GM21515 (cell line): Measurements from ENCODE around the gene FAM163B.
"Not testable (repeated sequence)": the region's sequence is repeated elsewhere in the genome, so short reads cannot be mapped to it uniquely, and the experiment has no call there.

Source experiments
- ATAC-seq: cut with Tn5 transposase; IDR thresholded peaks from one replicate; pipeline ENCODE4 v1.9.1; 2021; ENCODE audit not compliant: unreplicated experiment

Gene FAM163B

DNA sequence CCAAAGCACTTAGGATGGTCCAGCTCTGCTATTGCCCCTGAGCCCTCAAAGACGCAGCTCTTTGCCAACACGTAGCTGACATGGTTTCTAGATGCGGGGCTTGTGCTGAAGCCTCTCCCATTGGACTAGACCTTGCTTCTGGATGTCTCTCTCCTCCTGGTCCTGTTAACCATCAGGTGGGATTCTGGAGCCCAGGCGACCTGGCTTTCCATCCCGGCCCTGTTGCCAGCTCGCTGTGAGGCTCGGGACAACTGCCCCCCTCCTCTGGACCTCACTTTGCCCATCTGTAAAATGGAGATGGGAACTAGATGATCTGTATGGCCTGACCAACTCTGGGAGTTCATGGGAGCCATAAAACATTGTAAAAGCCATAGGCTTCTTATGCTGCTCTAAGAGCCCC, 31.0 kb upstream of the FAM163B start:
- ATAC-seq = no peak

DNA sequence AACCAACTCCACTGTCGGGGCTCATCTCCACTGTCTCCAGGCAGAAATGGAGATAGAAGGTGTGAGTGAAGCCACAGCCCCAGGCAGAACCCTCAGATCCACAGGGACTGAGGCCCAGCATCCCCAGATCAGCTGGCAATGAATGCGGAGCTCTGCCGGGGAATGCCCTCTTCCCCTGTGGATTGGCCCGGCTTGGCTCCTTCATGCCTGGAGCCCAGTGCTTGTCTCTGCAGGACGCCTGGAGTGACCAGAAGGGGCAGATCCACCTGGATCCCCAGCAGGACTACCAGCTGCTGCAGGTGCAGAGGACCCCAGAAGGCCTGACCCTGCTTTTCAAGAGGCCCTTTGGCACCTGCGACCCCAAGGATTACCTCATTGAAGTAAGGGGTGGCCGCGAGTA, 30.4 kb upstream of the FAM163B start:
- ATAC-seq = no peak

GRCh38 chr9:133638711-133639110, 29.5 kb upstream of the FAM163B start:
- no peak for ATAC-seq

GRCh38 chr9:133638076-133638475, 28.9 kb upstream of the FAM163B start:
- ATAC-seq = no peak

DNA sequence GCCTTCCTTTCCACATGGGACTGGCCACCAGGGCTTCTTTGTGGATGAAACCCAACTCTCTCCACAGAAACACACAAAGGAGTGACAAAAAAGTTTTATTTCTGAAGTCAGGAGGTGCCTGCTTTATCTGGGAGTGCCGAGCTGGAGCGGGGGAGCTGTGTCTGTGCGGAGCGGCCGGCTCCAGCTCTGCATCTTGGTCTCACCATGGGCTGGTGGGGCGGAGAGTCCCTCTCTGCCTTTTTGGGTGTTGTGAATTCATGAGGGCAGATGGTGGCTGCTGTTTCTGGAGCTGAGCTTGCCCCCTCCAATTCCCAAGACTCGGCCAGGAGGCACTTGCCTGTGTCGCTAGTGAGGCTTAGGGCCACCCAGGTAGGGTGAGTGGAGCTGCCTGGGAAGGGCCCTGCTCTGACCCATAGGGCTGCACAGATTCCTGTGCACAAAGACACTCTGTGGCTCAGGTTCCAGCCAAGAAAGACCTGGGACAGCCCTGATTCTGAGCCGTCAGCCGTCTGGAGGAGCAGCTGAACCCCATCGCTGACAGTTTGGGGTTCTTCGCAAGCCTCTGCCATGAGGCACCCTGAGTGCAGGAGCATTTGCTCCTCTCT, 28.4 kb upstream of the FAM163B start:
- no peak for ATAC-seq

DNA sequence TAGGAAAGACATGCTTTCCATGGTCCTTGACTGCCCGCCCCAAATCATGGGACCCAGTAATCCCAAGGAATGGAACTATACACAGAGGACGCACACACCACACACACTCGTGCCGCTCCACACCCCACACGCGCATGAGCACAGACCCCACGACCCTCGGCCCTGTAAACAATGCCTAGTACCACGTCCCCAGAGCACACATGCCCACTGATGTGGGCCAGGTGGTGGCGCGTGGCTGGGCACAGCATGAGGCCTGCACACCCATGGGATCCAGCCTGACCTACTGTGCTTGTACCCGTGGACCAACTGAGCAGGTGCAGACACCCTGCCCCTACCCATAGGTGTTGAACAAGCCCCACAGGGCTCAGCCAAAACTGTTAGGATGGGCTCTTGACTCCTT, 27.7 kb upstream of the FAM163B start:
- no peak for ATAC-seq

DNA sequence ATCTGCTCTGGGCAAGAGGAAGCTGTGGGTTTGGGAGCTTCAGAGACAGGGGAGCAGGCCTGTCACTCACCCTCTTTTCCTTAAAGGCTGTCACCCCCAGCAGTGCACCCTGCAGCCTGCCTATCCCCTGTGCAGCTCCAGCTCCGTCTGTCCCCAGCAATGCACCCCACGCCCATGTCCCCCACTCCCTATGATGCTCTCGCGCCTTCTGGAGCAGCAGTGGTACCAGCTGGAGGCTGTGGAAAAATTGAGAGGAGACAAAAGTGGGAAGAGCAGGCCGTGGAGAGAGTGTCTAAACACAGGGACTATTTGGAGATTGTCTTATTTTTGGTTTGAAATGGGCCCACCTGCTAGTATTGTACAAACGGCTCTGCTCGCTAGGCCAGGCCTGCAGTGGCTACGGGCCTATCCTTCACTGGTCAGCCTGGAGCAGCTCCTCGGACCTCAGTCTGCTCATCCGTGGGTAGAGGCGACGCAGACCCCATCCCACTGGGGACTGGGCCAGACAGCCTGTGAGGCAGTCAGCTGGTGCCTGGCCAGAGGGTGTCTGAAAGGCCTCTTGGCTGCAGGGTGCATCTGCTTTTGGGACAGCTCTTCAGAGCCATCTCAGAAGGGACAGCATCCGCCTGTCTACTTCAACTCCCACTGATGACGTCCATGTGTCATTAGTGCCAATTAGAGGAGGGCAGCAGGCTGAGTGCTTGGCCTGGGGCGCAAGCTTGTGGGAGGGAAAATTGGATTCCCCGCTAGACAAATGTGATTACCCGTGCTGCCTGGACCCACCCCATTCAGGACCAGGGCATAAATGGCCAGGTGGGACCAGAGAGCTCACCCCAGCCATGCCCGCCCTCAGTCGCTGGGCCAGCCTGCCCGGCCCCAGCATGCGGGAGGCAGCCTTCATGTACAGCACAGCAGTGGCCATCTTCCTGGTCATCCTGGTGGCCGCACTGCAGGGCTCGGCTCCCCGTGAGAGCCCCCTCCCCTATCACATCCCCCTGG, 26.6 kb upstream of the FAM163B start, which contains the start of gene DBH:
TSS of gene DBH (plus strand) at position 831 of the 999 bp plus-strand sequence. CDS start at position 840, 9 bp downstream.
- ATAC-seq = no peak

GRCh38 chr9:133635098-133635497, 25.9 kb upstream of the FAM163B start:
- no peak for ATAC-seq

DNA sequence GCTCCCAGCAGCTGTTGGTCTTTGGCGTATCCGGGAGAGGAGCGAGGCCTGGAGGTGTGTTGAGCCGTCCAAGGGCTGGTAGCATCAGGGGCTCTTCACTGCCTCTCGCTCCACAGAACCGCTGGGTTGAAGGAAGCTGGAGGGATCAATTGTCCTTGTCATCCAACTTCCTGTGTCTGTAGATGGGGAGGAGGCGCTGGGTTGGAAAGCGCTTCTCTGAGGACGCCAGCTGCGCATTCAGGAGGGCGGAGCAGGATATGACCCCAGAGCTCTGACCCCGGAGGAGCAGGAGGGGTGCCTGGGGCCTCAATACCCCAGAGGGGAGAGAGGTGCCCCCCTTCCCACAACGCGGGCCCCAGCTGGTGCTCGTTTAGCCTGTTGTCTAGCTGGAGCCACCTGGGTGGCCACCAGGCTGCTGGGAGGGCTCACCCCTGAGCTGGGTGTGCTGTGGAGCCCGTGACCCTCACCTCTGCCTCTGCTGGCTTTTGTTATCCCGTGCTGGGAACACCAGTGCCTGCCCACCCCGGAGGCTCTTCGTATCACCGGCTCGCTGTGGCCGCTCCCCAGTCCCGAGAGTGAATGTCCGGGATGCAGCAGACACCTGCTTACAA, 25.0 kb upstream of the FAM163B start:
- ATAC-seq = no peak

GRCh38 chr9:133633681-133634080, 24.5 kb upstream of the FAM163B start:
- ATAC-seq = no peak

- ATAC-seq = no peak
These were observed 23.9 kb upstream of the FAM163B start for GRCh38 chr9:133632806-133633680.

GRCh38 chr9:133631111-133631510, 21.9 kb upstream of the FAM163B start:
- ATAC-seq = no peak

DNA sequence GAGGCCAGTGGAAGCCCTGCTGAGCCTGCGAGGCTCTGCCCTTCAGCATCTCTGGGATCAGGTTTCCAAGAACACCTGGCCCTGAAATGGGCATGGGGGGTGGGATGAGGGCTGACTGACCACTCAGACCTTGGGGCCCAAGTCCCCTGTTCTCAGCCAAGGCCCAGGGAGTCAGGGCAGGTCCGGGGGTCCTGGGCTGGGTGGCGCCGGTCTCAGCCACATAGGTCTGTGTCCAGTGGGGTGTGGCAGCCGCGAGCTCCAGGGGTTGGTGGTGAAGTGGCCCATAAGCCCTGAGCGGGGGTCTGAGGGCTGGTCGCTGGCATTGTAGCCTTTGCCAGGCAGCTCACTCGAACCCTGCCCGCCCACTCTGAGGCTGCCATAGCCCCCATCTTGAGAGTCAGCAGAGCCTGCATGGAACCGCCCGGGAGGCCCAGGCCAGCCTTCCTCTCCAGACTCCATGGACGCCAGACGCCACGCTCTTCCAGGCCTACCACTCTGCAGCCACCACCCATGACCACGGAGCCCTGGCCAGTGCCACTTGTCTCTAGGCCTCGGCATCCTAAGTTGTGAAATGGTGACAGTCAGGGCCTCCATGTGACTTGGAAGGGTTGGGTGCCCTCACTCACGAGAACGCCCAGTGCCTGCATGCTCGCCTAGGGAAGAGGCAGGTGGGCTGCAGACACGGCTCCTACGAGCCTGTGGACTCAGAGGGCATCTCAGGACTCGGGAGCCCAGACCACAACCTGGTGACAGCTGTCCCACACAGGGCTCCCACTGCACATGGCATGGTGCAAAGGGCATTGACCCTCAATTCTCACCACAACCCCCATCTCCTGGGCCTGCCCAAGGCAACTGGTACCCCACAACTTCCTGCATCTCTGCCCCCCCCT, 20.3 kb upstream of the FAM163B start:
- ATAC-seq = no peak

DNA sequence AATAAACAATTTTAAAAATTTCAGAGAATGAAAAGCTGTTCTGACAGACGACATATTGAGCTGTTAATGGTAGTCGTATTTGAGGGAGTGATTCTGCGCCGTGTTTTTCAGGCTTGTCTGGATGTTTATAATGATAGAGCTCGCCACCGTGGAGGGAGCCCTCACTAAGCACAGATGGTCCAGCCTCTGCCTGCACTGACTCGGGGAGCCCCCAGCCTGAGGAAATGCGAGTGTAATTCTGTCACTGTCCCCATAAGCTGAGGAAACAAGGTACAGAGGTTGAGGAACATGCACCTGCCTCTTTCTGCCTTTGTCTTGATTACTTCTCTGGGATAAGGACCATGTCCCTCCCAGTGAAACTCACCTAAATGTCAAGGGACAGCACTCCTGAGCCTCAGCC, 19.6 kb upstream of the FAM163B start:
- ATAC-seq = no peak

DNA sequence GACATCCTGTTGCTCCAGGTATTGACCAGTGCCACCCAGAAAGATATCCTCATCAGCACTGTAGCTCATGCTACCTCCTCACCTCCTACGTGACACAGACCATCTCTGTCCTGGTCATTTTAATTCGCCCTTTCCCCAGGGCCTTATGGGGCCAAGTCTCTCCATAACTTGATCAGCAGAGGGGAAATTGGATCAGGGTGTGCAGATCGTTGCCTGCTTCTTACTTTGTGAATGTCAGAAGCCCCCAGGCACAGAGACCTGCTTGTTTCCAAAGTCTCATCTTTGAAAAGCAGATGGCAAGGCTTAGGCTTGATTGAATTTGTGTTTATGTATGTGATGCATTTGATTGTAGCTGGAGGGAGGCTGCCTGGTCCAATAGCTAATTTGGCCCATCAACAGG, 18.2 kb upstream of the FAM163B start:
- no peak for ATAC-seq

DNA sequence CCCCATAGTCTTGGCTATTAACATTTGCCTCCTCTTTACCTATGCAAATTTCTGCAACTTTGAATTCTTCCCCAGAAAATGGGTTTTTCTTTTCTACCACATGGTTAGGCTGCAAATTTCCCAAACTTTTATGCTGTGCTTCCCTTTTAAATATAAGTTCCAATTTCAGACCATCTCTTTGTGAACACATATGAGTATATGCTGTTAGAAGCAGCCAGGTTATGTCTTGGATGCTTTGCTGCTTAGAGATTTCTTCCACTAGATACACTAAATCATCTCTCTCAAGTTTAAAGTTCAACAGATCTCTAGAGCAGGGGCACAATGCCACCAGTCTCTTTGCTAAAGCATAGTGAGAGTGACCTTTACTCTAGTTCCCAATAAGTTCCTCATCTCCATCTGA, 16.8 kb upstream of the FAM163B start:
- not testable (repeated sequence) for ATAC-seq

DNA sequence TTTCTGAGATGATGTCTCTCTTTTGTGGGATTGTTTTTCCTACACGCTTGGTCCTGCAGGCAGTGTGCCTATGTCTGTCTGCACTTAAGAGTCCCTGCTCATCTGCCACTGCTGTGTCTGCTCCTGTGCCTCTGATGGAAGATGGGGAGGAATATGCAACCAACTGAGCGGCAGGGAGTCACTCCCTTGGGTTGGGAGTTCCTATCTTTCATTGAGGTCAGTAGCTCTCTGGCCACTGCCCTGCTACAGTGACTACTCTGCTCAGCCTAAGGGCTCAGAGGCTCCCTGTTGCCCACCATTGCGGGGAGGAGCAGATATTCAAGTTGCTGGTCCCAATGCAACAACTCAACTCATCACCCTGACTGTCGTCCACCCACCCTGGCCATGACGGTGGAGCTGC, 13.4 kb upstream of the FAM163B start:
- no peak for ATAC-seq

- ATAC-seq = no peak
These were observed 12.6 kb upstream of the FAM163B start for GRCh38 chr9:133621725-133622267.

DNA sequence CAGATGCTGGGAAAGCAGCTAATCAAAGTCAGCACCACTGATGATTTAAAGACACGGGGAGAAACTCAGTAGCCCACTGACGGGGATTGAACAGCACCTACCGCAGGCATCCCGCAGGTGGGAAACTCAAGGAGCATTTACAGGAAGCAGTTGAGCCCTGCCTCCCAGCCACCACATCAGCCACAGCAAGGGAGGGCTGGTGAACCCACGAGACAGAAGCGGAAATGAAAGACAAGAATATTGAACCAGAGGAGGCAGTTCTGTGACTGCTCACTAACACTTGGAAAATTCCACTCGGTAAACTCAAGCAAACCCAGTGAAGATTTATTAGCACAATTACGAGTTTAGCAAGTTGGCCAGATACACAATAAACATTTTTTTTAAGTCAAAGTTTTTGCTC, 10.6 kb upstream of the FAM163B start:
- ATAC-seq = no peak

DNA sequence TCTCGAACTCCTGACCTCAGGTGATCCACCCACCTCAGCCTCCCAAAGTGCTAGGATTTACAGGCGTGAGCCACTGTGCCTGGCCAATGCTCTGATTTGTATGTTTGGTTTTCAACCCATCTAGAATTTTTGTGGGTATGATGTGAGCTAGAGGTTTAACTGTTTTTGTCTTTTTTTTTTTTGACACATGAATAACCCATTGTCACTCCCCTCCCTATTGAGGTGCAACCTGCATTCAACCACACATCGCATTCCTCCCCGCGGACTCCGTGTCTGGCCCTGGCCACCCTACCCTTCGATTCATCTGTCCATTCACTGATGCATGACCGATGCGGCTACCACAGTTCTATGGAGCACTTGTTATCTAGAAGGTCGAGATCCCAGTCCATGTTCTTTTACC, 9.5 kb upstream of the FAM163B start:
- ATAC-seq = no peak
